Liver (tissue), 9 donors: ENCODE data around the gene NF2. TPM values are rescaled to one million over a fixed set of nuclear protein-coding genes. Genes with fewer than 3 reads are reported as not detected.

ENCODE experiments used
- DNase-seq: peaks from one replicate; pipeline ENCODE4 v3.0.0-alpha.2; 2017; ENCODE audit warnings: low spot score
- H3K27ac ChIP-seq, 2 donors: one replicate each; pipeline ENCODE4 v1.7.0; 2013; ENCODE audit warnings: inconsistent platforms in 2 of 2, low read length in 2 of 2, control low read depth in 1 of 2, low read depth in 1 of 2, mild to moderate bottlenecking in 1 of 2
- H3K27me3 ChIP-seq, 4 donors: one replicate each; pipeline versions ENCODE4 v1.6.1 to v1.7.0; 2013; ENCODE audit warnings: low read length in 3 of 4, inconsistent platforms in 1 of 4, mild to moderate bottlenecking in 1 of 4, moderate library complexity in 1 of 4; ENCODE audit not compliant: control insufficient read depth in 4 of 4, insufficient read depth in 4 of 4
- H3K36me3 ChIP-seq, 4 donors: one replicate each; pipeline versions ENCODE4 v1.6.1 to v1.7.0; 2013; ENCODE audit warnings: low read length in 3 of 4, mild to moderate bottlenecking in 3 of 4, low read depth in 1 of 4, moderate library complexity in 1 of 4; ENCODE audit not compliant: control insufficient read depth in 4 of 4, insufficient read depth in 3 of 4
- H3K4me1 ChIP-seq, 4 donors: one replicate each; pipeline versions ENCODE4 v1.6.1 to v1.7.0; 2013; ENCODE audit warnings: low read length in 3 of 4, mild to moderate bottlenecking in 3 of 4, moderate library complexity in 1 of 4; ENCODE audit not compliant: control insufficient read depth in 4 of 4, insufficient read depth in 4 of 4
- H3K4me3 ChIP-seq, 3 donors: one replicate each; pipeline versions ENCODE4 v1.6.1 to v1.7.0; 2013; ENCODE audit warnings: low read length in 3 of 3, control low read depth in 1 of 3, low read depth in 1 of 3, mild to moderate bottlenecking in 1 of 3
- H3K9ac ChIP-seq, 2 donors: one replicate each; pipeline ENCODE4 v1.7.0; 2013; ENCODE audit warnings: low read length in 2 of 2, mild to moderate bottlenecking in 2 of 2, moderate library complexity in 2 of 2, control low read depth in 1 of 2, low read depth in 1 of 2
- H3K9me3 ChIP-seq, 4 donors: one replicate each; pipeline versions ENCODE4 v1.6.1 to v1.7.0; 2013; ENCODE audit warnings: low read length in 3 of 4; ENCODE audit not compliant: control insufficient read depth in 4 of 4
- ATF3 ChIP-seq: IDR thresholded peaks from 2 replicates; pipeline ENCODE4 v1.6.1; 2016; ENCODE audit warnings: antibody characterized with exemption
- CTCF ChIP-seq: fragments of 150-350 bp; IDR thresholded peaks from 2 replicates; pipeline ENCODE4 v1.5.1; 2017; ENCODE audit warnings: improper control_type of control experiment, low read depth, low read length; ENCODE audit not compliant: missing input control
- FOXA2 ChIP-seq: IDR thresholded peaks from 2 replicates; pipeline ENCODE4 v1.6.1; 2016; ENCODE audit warnings: antibody characterized with exemption
- HNF4A ChIP-seq, 2 donors: conservative IDR thresholded peaks; 2 replicates each; pipeline ENCODE4 v1.6.1; 2016; ENCODE audit warnings: antibody characterized with exemption in 2 of 2, mild to moderate bottlenecking in 2 of 2
- HNF4G ChIP-seq: IDR thresholded peaks from 2 replicates; pipeline ENCODE4 v1.6.1; 2016; ENCODE audit warnings: antibody characterized with exemption
- JUND ChIP-seq, 2 donors: IDR thresholded peaks; 2 replicates each; pipeline ENCODE4 v1.6.1; 2016; ENCODE audit warnings: antibody characterized with exemption in 2 of 2
- NR2F2 ChIP-seq: IDR thresholded peaks from 2 replicates; pipeline ENCODE4 v1.6.1; 2016; ENCODE audit warnings: antibody characterized with exemption
- RAD21 ChIP-seq, 2 donors: IDR thresholded peaks; 2 replicates each; pipeline ENCODE4 v1.6.1; 2016; ENCODE audit warnings: antibody characterized with exemption in 2 of 2, mild to moderate bottlenecking in 2 of 2
- SP1 ChIP-seq: IDR thresholded peaks from 2 replicates; pipeline ENCODE4 v1.6.1; 2018; ENCODE audit warnings: antibody characterized with exemption, mild to moderate bottlenecking
- TAF1 ChIP-seq: conservative IDR thresholded peaks from 2 replicates; pipeline ENCODE4 v1.6.1; 2016; ENCODE audit warnings: antibody characterized with exemption, mild to moderate bottlenecking
- ZBTB33 ChIP-seq: IDR thresholded peaks from 2 replicates; pipeline ENCODE4 v1.6.1; 2016; ENCODE audit warnings: antibody characterized with exemption
- WGBS: extraction: QIAGEN DNeasy Blood & Tissue Kit; methylation state at CpG from one replicate; pipeline ENCODE4 v1.1.7; 2013; 5-methylcytosine and 5-hydroxymethylcytosine counted together
- polyA plus RNA-seq, 2 donors: library from polyadenylated mRNA; stranded (reverse) in 1 of 2; unstranded in 1 of 2; fragments of 200-250 nt in 1 of 2; fragments of >200 nt in 1 of 2; fragmentation: Nextera tagmentation in 1 of 2; extraction: Ambion mirVana in 1 of 2; gene quantifications; one replicate each; pipeline versions ENCODE4 v1.2.1 to v1.2.3, GENCODE V29; 2013 to 2015
- total RNA-seq, 2 donors: library from RNA; depleted of rRNA; stranded (reverse); fragments of >200 nt; gene quantifications; one replicate each; pipeline ENCODE4 v1.2.3, GENCODE V29; 2014
- donor health status: healthy.
- donor health status: healthy.
- donor health status: healthy.
- donor health status: healthy.
- donor health status: healthy.

Gene NF2
- total and polyA plus RNA-seq, 4 donors, result 6.2 to 25.2 (median 11.2) TPM

GRCh38 chr22:29701155-29701999 lies 97.9 kb downstream of the NF2 start:
- Histone ChIP-seq H3K9ac (no peak overlapping the region), H3K27me3 (no peaks in the 10 kb centered on the region), H3K4me1 (no peaks in the 10 kb centered on the region), H3K4me3 (no peak overlapping the region), H3K9me3 (no peaks in the 10 kb centered on the region), H3K27ac (no peak overlapping the region), H3K36me3 (no peaks in the 10 kb centered on the region)
- DNase-seq, result no peak
- TF ChIP-seq RAD21 (IDR thresholded peaks at IDR 0.05) (peak; percentile 35 to 42), ZBTB33 (no peak), CTCF (peak; percentile 6)
- 24% methylated on average over 14 of the region's 14 CpGs for WGBS

GRCh38 chr22:29702000-29702930 lies 98.8 kb downstream of the NF2 start:
- TF ChIP-seq ATF3, result no peak
- TF ChIP-seq FOXA2, result no peak
- TF ChIP-seq HNF4A (conservative IDR thresholded peaks at IDR 0.05), result no peak
- no peak for TF ChIP-seq CTCF
- TF ChIP-seq SP1, result no peak
- TF ChIP-seq TAF1, result no peak
- no peak for TF ChIP-seq NR2F2
- no peak for TF ChIP-seq JUND (IDR thresholded peaks at IDR 0.05)
- TF ChIP-seq HNF4G, result no peak
- H3K36me3 ChIP-seq, result no peaks in the 10 kb centered on the region
- H3K27ac ChIP-seq, result no peak overlapping the region
- WGBS, result 38% methylated on average over 14 of the region's 14 CpGs
- no peaks in the 10 kb centered on the region for H3K9me3 ChIP-seq
- no peak for DNase-seq
- no peaks in the 10 kb centered on the region for H3K4me1 ChIP-seq
- no peak overlapping the region for H3K9ac ChIP-seq
- H3K27me3 ChIP-seq, result no peaks in the 10 kb centered on the region
- H3K4me3 ChIP-seq, result no peak overlapping the region
